ENCODE results near the gene IGFBP6.

Gene IGFBP6

GRCh38 chr12:53071591-53072551, 25.6 kb upstream of the IGFBP6 start:
- DNase-seq: no peak

- DNase-seq: no peak
These were observed 23.6 kb upstream of the IGFBP6 start for GRCh38 chr12:53073881-53074280.

GRCh38 chr12:53074283-53074998, 23.0 kb upstream of the IGFBP6 start:
- DNase-seq: no peak

- DNase-seq: no peak
These were observed 22.5 kb upstream of the IGFBP6 start for GRCh38 chr12:53074999-53075370.

GRCh38 chr12:53076461-53076860, 21.0 kb upstream of the IGFBP6 start:
- DNase-seq: no peak

DNA sequence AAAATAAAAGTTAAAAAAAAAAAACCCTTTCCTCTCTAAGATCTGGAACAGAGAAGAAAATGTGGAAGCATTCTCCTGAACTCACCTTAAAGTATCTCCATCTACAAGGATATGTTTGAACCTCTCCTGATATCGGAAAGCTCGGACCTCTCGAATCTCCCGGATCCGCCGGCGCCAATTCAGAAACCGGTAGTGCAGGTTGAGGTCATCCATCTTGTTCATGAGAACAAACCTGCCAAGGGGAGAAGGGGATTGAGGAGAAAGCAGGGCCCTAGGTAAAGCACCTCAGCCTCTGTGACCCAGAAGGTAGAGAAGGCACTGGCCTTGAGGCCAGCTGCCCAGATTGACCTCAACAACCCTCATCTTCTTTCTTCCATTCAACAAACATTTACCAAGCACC, 20.4 kb upstream of the IGFBP6 start:
- no peak for DNase-seq

- DNase-seq: no peak
These were observed 18.8 kb upstream of the IGFBP6 start for GRCh38 chr12:53078425-53079225.

DNA sequence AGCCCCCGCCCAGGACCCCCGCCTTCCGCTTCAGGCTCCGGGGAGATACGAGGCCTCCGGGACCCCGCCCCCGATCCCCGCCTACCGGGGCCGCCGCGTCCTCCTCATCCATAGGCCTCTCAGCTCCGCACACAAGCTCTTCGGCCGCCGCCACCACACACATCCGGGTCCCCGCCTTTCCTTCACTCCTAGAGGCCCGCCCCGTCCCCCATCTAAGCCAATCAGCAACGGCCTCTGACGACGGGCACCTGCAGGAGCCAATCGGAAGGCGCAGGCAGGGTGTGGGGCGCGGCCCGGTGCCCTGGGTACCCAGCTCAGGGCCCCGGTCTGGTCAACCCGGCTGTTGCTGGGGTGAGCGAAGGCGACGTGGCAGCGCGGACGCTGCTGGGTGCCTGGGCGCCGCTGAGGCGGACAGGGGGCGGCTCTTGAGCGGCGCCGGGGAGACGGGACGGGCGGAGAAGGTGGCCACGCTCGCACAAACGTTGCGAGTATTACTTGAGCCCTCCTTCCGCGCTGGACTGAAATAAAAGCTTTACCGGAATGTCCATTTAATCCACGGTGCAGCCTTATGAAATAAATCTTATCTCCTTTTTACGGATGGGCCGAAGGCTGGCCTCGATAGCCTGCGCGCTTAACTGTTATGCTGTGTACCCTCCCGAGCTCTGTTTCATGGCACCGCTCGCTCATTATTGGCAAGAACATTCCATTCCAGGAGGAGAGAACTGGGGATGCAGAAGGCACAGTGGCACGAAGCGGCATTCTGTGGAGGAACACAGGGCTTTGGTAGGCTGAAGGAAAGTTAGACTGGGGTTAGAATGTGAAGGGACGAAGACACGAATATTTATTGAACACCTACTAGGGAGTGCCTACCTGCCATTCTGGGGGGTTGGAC, 18.0 kb upstream of the IGFBP6 start, which contains the start of gene SPRYD3:
SPRYD3 (minus strand) TSS at position 165 of the 892 bp plus-strand sequence; CDS start at position 108, 57 bp downstream.
- DNase-seq: peak; percentile 100

GRCh38 chr12:53082637-53083175, 14.8 kb upstream of the IGFBP6 start:
- no peak for DNase-seq

- no peak for DNase-seq
These were observed 11.1 kb upstream of the IGFBP6 start for GRCh38 chr12:53086361-53086760.

DNA sequence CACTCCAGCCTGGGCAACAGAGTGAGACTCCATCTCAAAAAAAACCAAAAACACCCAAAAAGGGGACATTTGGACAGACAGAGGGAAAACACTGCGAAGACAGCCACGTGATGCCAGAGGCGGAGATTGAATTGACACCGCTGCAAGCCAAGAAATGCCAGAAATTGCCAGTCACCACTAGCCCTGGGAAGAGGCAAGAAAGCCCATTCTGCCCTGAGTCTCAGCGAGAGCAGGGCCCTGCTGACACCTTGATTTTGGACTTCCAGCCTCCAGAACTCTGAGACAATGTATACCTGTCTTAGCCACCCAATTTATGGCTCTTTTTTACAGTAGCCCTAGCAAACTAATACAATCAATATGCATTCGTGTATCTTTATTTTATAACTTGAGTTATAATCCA, 7.4 kb upstream of the IGFBP6 start:
- DNase-seq: no peak

GRCh38 chr12:53090554-53090953, 6.9 kb upstream of the IGFBP6 start:
- DNase-seq: no peak

GRCh38 chr12:53091756-53092155, 5.7 kb upstream of the IGFBP6 start:
- peak; percentile 13 for DNase-seq

DNA sequence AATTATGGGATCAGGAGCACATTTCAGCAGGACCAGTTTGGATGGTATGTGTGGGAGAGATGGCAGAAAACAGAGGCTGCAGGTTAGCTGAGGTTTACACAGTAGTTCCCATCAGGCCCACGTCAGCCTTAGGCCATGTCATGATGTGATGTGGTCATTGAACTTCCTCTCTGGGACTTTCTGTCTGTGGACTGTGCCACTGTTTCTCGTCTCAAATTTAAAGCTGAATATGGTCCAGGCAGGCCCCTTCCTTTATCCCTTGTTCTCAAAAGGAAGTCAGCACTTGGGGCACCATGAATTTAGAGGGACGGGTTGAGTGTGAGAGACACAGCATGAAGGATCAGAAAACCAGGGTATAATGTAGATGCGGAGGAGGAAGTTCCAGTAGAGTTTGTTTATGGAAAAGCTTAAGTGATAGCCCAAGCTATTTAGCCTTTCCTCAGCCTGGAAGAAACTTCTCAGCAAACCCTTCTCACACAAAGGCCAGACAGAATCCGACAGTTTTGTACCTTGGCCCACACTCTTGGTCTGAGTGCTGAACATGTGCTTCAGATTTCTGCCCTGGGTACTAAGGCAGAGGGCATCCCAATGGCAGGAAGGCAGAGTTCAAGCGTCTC, 3.6 kb upstream of the IGFBP6 start:
- peak; percentile 51 for DNase-seq

DNA sequence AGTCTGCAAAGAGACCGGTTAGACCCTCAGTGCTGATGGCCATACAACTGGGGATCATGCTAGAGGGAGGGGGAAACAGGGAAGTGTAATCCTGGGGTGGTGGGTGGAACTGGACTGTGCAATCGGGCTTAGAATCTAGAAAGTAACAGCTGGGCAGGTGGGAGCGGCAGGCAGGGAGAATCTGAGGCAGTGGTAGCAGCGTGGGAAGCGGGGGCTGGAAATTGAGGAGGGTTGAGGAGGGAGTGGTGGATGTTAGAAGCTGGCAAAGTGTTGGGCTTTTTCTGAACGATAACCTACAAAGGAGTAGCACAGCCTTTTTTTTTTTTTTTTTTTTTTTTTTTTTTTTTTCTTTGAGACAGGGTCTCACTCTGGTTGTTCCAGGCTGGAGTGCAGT, 3.1 kb upstream of the IGFBP6 start:
- DNase-seq: peak; percentile 49

DNA sequence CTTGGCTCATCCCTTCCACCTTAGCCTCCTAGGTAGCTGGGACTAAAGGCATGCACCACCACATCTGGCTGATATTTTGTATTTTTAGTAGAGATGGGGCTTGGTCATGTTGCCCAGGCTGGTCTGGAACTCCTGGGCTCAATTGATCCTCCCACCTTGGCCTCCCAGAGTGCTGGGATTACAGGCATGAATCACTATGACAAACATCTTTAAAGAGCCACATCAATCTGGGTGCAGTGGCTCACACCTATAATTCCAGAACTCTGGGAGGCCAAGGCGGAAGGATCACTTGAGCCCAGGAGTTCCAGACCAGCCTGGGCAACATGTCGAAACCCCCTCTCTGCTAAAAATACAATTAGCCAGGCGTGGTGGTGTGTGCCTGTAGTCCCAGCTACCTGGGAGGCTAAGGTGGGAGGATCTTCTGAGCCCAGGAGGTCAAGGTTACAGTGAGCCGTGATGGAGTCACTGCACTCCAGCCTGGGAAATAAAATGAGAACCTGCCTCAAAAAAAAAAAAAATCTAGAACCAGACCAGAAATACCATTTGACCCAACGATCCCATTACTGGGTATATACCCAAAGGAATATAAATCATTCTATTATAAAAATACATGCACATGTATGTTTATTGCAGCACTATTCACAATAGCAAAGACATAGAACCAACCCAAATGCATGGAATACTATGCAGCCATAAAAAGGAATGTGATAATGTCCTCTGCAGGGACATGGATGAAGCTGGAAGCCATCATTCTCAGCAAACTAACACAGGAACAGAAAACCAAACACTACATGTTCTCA, 2.5 kb upstream of the IGFBP6 start:
- peak; percentile 17 for DNase-seq

DNA sequence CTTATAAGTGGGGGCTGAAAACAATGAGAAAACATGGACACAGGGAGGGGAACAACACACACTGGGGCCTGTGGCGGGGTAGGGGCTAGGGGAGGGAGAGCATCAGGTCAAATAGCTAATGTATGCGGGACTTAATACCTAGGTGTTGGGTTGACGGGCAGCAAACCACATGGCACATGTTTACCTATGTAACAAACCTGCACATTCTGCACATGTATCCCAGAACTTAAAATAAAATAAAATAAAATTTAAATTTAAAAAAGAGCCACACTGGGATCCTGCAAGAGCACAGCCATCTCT, 1.9 kb upstream of the IGFBP6 start:
- DNase-seq: peak; percentile 7

GRCh38 chr12:53096089-53096741, 1.3 kb upstream of the IGFBP6 start:
- peak; percentile 51 for DNase-seq

GRCh38 chr12:53096759-53097158, 708 bp upstream of the IGFBP6 start:
- peak; percentile 53 for DNase-seq

DNA sequence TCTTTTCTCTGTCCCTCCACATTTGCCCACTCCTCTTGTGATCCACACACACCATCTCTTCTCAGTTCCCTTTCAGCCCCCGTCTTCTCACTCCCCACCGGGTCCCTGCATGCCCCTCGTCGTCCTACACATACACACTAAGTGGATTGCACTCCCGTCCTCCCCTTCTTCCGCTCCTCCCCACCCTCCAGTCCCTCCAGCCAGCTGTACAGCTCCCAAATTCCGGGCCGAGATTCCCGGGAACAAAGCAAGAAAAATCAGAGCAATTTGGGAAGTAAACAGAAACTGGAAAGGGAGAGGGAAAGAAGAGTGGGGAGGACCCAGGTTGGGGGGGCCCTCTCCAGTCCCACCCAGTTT, 282 bp upstream of the IGFBP6 start:
- no peak for DNase-seq
